ENCODE measurements around the gene APOA5. TPM values are rescaled to one million over a fixed set of nuclear protein-coding genes. Genes with fewer than 3 reads are reported as not detected.
"Not testable (repeated sequence)": the region's sequence is repeated elsewhere in the genome, so short reads cannot be mapped to it uniquely, and the experiment has no call there.

Gene APOA5
- total RNA-seq, 1 donor from 2014 or later, result not detected

- DNase-seq, result no peak
These were observed 35.8 kb upstream of the APOA5 start for GRCh38 chr11:116827461-116827860.

- DNase-seq, result no peak
These were observed 35.2 kb upstream of the APOA5 start for GRCh38 chr11:116826751-116827431.

GRCh38 chr11:116825854-116826750, 34.4 kb upstream of the APOA5 start:
- DNase-seq, result no peak

- DNase-seq, result no peak
These were observed 33.8 kb upstream of the APOA5 start for GRCh38 chr11:116825434-116825833.

- no peak for DNase-seq
These were observed 31.6 kb upstream of the APOA5 start, which contains the start of gene APOA4 for GRCh38 chr11:116823031-116823843. Gene APOA4, minus strand, starts transcription at chr11:116823304. Its CDS starts 113 bp downstream, at chr11:116823191.

- no peak for DNase-seq
These were observed 30.9 kb upstream of the APOA5 start for GRCh38 chr11:116822575-116822974.

- no peak for DNase-seq
These were observed 29.6 kb upstream of the APOA5 start for GRCh38 chr11:116821050-116821918.

GRCh38 chr11:116819049-116819448, 27.4 kb upstream of the APOA5 start:
- no peak for DNase-seq

- no peak for DNase-seq
These were observed 22.8 kb upstream of the APOA5 start for GRCh38 chr11:116814502-116814901.

- DNase-seq, result no peak
These were observed 22.2 kb upstream of the APOA5 start for GRCh38 chr11:116813781-116814471.

- no peak for DNase-seq
These were observed 21.5 kb upstream of the APOA5 start for GRCh38 chr11:116813170-116813569.

GRCh38 chr11:116812109-116812508, 20.4 kb upstream of the APOA5 start:
- no peak for DNase-seq

- DNase-seq, result no peak
These were observed 19.5 kb upstream of the APOA5 start for GRCh38 chr11:116811194-116811593.

- no peak for DNase-seq
These were observed 16.8 kb upstream of the APOA5 start for GRCh38 chr11:116808262-116809175.

GRCh38 chr11:116807601-116808261, 16.1 kb upstream of the APOA5 start:
- no peak for DNase-seq

- DNase-seq, result no peak
These were observed 12.3 kb upstream of the APOA5 start for GRCh38 chr11:116804001-116804400.

- DNase-seq, result not testable (repeated sequence)
These were observed 10.0 kb upstream of the APOA5 start for GRCh38 chr11:116801662-116802061.

GRCh38 chr11:116800610-116801009, 8.9 kb upstream of the APOA5 start:
- no peak for DNase-seq

- DNase-seq, result no peak
These were observed 6.7 kb upstream of the APOA5 start for GRCh38 chr11:116798368-116798767.

Data from tongue (tissue), 2 donors.